ENCODE results near the gene FBXO24.
"Not testable (repeated sequence)": the region's sequence is repeated elsewhere in the genome, so short reads cannot be mapped to it uniquely, and the experiment has no call there.

FBXO24 gene

GRCh38 chr7:100559127-100559526, 27.0 kb upstream of the FBXO24 start:
- no peak for DNase-seq

GRCh38 chr7:100561491-100562194, 24.5 kb upstream of the FBXO24 start:
- DNase-seq = no peak

- no peak for DNase-seq
Measured at GRCh38 chr7:100562195-100563099, 23.7 kb upstream of the FBXO24 start.

GRCh38 chr7:100563100-100563564, 23.0 kb upstream of the FBXO24 start:
- DNase-seq = no peak

- DNase-seq = peak; percentile 70
Measured at GRCh38 chr7:100563809-100564400, 22.2 kb upstream of the FBXO24 start.

- DNase-seq = not testable (repeated sequence)
Measured at GRCh38 chr7:100564405-100564804, 21.7 kb upstream of the FBXO24 start.

GRCh38 chr7:100565133-100565571, 21.0 kb upstream of the FBXO24 start:
- no peak for DNase-seq

GRCh38 chr7:100566018-100566531, 20.1 kb upstream of the FBXO24 start:
- DNase-seq = no peak

GRCh38 chr7:100567031-100567730, 18.9 kb upstream of the FBXO24 start:
- no peak for DNase-seq

- DNase-seq = no peak
Measured at GRCh38 chr7:100567751-100568175, 18.4 kb upstream of the FBXO24 start.

- no peak for DNase-seq
Measured at GRCh38 chr7:100568176-100568895, 17.8 kb upstream of the FBXO24 start.

GRCh38 chr7:100568896-100569844, 17.0 kb upstream of the FBXO24 start:
- peak; percentile 36 for DNase-seq

GRCh38 chr7:100570954-100571828, 14.9 kb upstream of the FBXO24 start:
- peak; percentile 25 for DNase-seq

- DNase-seq = no peak
Measured at GRCh38 chr7:100571829-100572116, 14.4 kb upstream of the FBXO24 start.

GRCh38 chr7:100572281-100572948, 13.7 kb upstream of the FBXO24 start:
- no peak for DNase-seq

- DNase-seq = no peak
Measured at GRCh38 chr7:100572949-100573675, 13.0 kb upstream of the FBXO24 start.

GRCh38 chr7:100573691-100574361, 12.3 kb upstream of the FBXO24 start, which contains the start of gene SAP25:
Gene SAP25 (minus strand): TSS chr7:100573900. CDS start chr7:100573742, 158 bp downstream.
- DNase-seq = no peak

Data from fibroblast of skin of scalp (primary cell).